Stimulated activated CD8-positive, alpha-beta memory T cell treated with anti-CD3 and anti-CD28 coated beads, Interleukin-15, amount 100 ng/mL, for 24 hours (primary cell): ENCODE data around the gene TAS2R4.
"Not testable (repeated sequence)": the region's sequence is repeated elsewhere in the genome, so short reads cannot be mapped to it uniquely, and the experiment has no call there.

Experiments
- DNase-seq: peaks from one replicate; pipeline ENCODE4 v3.0.0-alpha.2; 2020; ENCODE audit warnings: low read depth

Gene TAS2R4, protein sequence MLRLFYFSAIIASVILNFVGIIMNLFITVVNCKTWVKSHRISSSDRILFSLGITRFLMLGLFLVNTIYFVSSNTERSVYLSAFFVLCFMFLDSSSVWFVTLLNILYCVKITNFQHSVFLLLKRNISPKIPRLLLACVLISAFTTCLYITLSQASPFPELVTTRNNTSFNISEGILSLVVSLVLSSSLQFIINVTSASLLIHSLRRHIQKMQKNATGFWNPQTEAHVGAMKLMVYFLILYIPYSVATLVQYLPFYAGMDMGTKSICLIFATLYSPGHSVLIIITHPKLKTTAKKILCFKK

DNA sequence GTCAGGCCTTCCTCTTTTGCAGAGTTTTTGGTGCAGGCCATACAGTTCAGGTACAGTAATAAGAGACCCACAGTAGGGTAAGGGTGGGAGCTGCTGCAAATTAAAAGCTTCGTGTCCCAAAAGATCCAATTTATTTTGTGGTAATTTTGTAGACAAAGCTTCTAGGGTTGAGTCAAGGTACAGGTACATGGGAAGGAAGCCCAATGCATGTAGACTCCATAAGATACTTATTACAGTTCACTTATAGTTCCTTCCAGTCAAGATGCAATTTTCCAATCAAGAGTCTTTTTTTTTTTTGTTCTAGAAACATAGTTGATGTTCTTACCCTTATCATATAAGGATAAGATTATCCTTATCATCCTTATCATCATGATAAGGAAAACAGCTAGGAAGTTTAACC, at the start of gene TAS2R4:
Gene TAS2R4, plus strand, starts transcription at position 301 of the 400 bp plus-strand sequence. CDS start 1,815 bp downstream, outside the sequence.
- no peak for DNase-seq

DNA sequence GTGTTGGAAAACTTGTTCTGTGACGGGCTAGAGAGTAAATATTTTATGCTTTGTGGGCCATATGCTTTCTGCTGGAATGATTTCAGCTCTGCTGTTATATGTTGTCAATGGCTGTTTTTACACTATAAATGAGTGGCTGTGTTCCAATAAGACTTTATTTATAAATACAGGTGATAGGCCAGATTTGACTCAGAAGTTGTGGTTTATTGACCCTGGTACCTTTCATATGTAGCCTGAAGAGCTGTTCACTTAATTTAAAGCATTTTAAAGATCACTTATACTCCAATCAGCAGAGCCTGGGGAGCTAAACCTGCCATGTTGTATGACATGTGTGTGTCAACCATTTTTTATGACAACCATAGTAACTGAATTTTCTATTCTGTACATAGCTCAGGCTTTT, 47.5 kb upstream of the TAS2R4 start:
- DNase-seq: no peak

DNA sequence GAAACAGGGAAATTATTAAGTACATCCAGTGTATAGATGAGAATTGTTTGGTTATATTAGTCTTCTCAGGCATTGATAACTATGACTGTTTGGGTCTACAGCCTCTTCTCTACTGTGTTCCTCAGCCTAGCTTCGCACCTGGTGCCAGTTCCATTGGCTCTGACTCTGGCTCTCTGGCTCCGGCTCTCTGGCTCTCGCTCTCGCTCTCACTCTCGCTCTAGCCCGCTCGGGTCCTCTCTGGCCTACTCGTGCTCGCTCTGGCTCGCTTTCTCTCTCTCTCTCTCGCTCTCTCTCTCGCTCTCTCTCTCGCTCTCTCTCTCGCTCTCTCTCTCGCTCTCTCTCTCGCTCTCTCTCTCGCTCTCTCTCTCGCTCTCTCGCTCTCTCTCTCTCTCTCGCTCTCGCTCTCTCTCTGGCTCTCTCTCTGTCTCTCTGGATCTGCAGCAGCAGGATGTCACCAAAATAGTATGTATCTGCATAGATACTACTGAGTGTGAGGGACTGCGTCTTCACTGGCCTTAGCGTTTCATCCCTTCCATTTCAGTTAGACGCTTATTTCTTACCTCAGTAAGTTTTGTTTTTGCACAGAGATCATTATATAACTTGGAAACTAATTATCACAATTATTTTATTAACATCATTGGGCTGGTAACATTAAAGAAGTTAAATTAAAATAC, 44.9 kb upstream of the TAS2R4 start:
- DNase-seq: no peak

GRCh38 chr7:141737118-141737835, 39.2 kb upstream of the TAS2R4 start:
- no peak for DNase-seq

GRCh38 chr7:141737836-141738591, 38.5 kb upstream of the TAS2R4 start, which contains the start of gene SSBP1:
TSS of gene SSBP1 (plus strand) at chr7:141738358. CDS start at chr7:141739167, 809 bp downstream.
- peak; percentile 75 for DNase-seq

GRCh38 chr7:141738592-141739013, 37.9 kb upstream of the TAS2R4 start:
- no peak for DNase-seq

DNA sequence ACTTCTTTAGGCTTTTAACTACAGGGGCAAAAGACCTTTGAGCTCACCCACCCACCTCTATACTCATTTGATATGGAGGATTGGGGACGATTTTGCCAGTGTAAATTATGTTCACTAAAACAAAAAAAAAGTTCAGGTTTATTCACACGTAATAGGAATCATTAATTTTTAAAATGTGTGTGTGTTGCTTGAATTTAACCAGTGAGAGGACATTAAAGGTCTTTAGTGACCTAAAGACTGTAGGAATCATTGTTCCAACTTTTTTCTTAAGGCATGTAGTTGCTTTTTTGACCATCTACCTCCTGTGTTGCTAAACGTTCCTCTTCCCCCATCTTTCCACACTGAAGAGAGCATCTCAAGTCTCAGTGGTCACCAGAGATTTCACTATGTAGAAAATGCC, 37.2 kb upstream of the TAS2R4 start:
- DNase-seq: no peak

DNA sequence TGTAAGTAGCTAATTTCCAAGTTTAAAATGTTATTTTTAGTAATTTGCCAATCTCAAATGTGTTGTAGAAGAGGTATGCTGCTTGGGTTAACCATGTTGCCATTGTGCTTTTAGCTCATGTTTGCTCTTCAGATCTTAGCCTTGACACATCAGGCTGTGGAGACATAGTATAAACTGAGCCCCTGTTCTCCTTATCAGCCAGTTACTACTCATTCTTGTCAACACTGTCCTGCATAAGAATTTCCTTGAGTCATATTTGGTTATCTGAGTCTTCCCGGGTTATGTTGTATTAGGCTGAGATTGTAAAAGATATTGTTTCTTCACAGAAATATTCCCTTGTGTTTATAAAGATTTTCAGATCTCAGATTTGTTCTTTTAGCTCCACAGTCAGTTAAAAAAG, 34.2 kb upstream of the TAS2R4 start:
- DNase-seq: no peak

- no peak for DNase-seq
Measured at GRCh38 chr7:141744131-141744530, 32.3 kb upstream of the TAS2R4 start.

DNA sequence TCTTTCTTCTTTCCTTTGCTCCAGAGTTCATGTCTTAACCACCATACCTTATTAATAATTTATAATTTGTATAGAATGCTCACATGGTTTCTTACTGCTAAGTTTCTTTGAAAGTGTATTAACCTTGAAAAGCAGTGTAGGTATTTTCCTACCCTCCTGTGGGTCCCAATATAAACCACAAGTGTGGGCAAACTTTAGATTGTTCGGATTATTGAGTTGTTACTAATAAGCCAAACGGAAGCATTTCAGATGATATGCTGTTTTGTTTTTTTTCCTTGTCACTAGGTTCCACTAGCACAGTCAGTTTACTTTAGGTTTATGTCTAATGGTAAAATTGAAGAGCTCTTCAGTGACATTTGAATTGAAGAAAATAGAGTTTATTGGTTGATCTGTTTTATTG, 28.1 kb upstream of the TAS2R4 start:
- DNase-seq: no peak

GRCh38 chr7:141751904-141752303, 24.6 kb upstream of the TAS2R4 start:
- DNase-seq: not testable (repeated sequence)

DNA sequence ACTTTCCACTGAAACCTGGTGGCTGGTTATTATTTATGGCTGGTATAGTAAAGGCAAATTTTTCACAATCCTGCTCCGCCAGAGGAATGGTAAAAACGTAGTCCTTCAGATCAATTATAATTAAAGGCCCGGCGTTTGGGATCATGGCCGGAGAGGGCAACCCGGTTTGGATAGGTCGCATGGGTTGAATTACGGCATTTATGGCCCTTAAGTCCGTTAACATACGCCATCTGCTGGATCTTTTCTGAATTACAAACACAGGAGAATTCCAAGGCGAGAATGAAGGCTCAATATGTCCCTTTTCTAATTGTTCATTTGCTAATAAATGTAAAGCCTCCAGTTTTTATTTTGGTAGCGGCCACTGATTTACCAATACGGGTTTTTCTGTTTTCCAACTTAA, 23.8 kb upstream of the TAS2R4 start:
- no peak for DNase-seq

DNA sequence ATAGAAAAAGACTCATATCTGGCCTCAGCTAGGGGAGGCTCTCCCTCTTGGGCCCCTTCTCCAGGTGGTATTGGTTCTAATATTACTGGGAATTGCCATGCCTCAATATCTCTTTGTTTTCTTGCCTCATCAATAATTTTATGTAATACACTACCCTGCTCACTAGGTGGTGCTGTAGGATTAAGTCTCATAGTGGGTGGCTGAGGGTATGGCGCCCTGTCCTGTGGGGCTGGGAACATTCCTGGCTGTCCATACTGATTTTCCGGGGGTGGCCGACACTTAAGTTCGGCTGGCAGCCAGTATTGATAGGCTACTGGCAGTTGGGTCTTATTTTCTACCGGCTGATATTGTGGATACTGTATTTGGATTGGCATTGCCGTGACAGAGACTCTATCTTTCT, 21.5 kb upstream of the TAS2R4 start:
- no peak for DNase-seq

- DNase-seq: no peak
Measured at GRCh38 chr7:141763797-141764196, 12.7 kb upstream of the TAS2R4 start, which contains the start of gene TAS2R3. TSS of gene TAS2R3 (plus strand) at chr7:141764097. CDS start at chr7:141764159, 62 bp downstream.

DNA sequence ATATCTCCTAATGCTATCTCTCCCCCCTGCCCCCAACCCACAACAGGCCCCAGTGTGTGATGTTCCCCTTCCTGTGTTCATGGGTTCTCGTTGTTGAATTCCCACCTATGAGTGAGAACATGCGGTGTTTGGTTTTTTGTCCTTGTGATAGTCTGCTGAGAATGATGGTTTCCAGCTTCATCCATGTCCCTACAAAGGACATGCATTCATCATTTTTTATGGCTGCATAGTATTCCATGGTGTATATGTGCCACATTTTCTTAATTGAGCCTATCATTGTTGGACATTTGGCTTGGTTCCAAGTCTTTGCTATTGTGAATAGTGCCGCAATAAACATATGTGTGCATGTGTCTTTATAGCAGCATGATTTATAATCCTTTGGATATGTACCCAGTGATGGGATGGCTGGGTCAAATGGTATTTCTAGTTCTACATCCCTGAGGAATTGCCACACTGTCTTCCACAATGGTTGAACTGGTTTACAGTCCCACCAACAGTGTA, 6.3 kb upstream of the TAS2R4 start:
- not testable (repeated sequence) for DNase-seq

GRCh38 chr7:141785706-141786552, 9.5 kb downstream of the TAS2R4 start:
- DNase-seq: no peak

DNA sequence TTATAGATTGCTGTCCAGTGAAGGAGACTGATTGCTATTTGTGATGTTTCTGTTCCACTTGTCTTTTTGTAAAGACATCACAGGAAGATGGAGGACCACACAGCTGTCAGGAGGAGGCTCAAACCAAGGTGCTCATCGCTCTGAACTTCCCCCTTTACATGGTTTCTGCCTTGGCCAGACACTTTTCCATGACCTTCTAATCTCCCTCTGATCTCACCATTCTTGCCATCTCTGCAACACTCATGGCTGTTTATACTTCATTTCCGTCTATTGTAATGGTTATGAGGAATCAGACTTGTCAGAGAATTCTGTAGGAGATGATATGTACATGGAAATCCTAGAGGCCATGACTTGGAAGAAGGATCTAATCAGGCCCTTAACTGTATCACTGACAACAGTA, 11.8 kb downstream of the TAS2R4 start:
- DNase-seq: no peak

GRCh38 chr7:141789917-141790316, 13.4 kb downstream of the TAS2R4 start, which contains the start of gene TAS2R5:
TSS of gene TAS2R5 (plus strand) at chr7:141790217. CDS start at chr7:141790362, 145 bp downstream.
- DNase-seq: no peak

DNA sequence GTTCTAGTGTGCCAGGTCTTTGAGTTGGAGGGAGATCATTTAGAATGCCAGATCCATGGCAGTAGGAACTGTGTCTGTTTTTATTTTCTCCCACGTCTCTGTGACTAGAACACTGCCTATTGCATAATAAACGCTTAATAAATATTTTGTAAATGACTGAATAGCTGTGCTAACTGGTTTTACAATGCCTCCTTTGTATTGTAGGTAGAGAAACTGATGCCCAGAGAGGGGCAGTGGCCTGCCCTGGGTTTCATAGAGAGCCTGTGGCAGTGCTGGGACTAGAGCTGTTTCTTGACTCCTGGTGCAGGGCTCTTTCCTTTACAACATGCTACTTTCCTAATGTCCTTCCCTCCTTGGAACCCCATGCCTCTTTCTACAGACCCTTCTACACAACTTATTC, 16.1 kb downstream of the TAS2R4 start:
- DNase-seq: no peak

DNA sequence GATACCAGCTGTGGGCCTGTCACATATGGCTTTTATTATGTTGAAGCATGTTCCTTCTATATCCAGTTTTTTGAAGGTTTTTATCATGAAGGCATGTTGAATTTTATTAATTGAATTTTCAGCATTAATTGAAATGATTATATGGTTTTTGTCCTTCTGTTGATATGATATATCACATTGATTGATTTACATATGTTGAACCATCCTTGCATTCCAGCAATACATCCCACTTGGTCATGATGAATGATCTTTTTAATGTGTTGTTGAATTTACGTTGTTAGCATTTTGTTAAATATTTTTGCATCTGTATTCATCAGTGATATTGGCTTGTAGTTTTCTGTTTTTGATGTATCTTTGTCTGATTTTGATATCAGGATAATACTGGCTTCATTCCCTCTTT, 43.6 kb downstream of the TAS2R4 start:
- DNase-seq: no peak

DNA sequence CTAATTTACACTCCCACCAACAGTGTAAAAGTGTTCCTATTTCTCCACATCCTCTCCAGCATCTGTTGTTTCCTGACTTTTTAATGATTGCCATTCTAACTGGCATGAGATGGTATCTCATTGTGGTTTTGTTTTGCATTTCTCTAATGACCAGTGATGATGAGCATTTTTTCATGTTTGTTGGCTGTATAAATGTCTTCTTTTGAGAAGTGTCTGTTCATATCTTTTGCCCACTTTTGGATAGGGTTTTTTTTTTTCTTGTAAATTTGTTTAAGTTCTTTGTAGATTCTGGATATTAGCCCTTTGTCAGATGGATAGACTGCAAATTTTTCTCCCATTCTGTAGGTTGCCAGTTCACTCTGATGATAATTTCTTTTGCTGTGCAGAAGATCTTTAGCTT, 46.0 kb downstream of the TAS2R4 start:
- DNase-seq: not testable (repeated sequence)
